OCI-LY1 (cell line): Measurements from ENCODE around the gene CLCN7.

ENCODE experiments used
- EZH2 ChIP-seq: fragments of 200-600 bp; sonication (generic), shearing (Covaris generic); IDR thresholded peaks from 2 replicates; pipeline ENCODE4 v1.8.0; 2017; ENCODE audit warnings: borderline replicate concordance, mixed run types, mild to moderate bottlenecking, antibody characterized with exemption, low read length, moderate library complexity, mixed read lengths
- TF ChIP-seq, protein P1 (sequence below): fragments of 200-600 bp; sonication (generic), shearing (Covaris generic); IDR thresholded peaks from 2 replicates; pipeline ENCODE4 v1.5.1; 2017; ENCODE audit warnings: mild to moderate bottlenecking, antibody characterized with exemption, low read length, moderate library complexity, mixed read lengths

DNA sequence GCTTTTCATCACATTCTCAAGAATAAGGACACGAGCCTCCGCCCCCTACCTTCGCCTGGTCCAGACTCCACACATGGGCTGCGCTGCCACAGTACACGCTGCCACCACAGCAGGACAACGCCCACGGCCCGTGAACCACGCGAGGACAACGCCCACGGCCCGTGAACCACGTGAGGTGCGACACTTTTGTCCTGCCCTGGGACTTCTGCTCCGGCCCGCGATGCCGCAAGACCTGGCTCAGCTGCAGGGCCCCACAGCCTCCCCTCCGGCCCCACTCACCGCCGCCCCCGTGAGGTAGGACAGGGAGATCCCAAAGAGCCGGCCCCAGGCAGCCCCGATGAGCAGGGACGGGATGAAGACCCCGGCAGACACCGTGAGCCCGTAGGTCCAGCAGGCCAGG is 24.6 kb downstream of the CLCN7 start:
- TF ChIP-seq, protein P1, sequence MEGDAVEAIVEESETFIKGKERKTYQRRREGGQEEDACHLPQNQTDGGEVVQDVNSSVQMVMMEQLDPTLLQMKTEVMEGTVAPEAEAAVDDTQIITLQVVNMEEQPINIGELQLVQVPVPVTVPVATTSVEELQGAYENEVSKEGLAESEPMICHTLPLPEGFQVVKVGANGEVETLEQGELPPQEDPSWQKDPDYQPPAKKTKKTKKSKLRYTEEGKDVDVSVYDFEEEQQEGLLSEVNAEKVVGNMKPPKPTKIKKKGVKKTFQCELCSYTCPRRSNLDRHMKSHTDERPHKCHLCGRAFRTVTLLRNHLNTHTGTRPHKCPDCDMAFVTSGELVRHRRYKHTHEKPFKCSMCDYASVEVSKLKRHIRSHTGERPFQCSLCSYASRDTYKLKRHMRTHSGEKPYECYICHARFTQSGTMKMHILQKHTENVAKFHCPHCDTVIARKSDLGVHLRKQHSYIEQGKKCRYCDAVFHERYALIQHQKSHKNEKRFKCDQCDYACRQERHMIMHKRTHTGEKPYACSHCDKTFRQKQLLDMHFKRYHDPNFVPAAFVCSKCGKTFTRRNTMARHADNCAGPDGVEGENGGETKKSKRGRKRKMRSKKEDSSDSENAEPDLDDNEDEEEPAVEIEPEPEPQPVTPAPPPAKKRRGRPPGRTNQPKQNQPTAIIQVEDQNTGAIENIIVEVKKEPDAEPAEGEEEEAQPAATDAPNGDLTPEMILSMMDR: peak; percentile 21; the same call in 1 of the 2 replicates
- no peak for TF ChIP-seq EZH2
